Testis (tissue), 2 donors: ENCODE results near the gene DNAH17.

Experiments
- CTCF ChIP-seq, 3 experiments: fragments of 450-650 bp in 2 of 3; fragments of 200-600 bp in 1 of 3; sonication (generic) in 1 of 3; IDR thresholded peaks; one replicate each; pipeline ENCODE4 v1.5.1; 2016 to 2019; ENCODE audit warnings: antibody characterized with exemption in 3 of 3, mild to moderate bottlenecking in 2 of 3, moderate library complexity in 1 of 3
- POLR2A ChIP-seq: fragments of 450-650 bp; IDR thresholded peaks from one replicate; pipeline ENCODE4 v1.6.1; 2017; ENCODE audit warnings: antibody characterized with exemption, mild to moderate bottlenecking, moderate library complexity

- TF ChIP-seq CTCF (IDR thresholded peaks at IDR 0.05): no peak
- no peak for TF ChIP-seq POLR2A
Measured at GRCh38 chr17:78391843-78392242, 185.4 kb downstream of the DNAH17 start.
